GM12801 (cell line): ENCODE results near the gene AOAH.

Source experiments
- TF ChIP-seq, protein P1 (sequence below): IDR thresholded peaks from one replicate; pipeline ENCODE4 v1.5.1; 2011; ENCODE audit warnings: control low read depth; ENCODE audit not compliant: insufficient read length; ENCODE audit errors: extremely low read depth

The AOAH gene, protein sequence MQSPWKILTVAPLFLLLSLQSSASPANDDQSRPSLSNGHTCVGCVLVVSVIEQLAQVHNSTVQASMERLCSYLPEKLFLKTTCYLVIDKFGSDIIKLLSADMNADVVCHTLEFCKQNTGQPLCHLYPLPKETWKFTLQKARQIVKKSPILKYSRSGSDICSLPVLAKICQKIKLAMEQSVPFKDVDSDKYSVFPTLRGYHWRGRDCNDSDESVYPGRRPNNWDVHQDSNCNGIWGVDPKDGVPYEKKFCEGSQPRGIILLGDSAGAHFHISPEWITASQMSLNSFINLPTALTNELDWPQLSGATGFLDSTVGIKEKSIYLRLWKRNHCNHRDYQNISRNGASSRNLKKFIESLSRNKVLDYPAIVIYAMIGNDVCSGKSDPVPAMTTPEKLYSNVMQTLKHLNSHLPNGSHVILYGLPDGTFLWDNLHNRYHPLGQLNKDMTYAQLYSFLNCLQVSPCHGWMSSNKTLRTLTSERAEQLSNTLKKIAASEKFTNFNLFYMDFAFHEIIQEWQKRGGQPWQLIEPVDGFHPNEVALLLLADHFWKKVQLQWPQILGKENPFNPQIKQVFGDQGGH

DNA sequence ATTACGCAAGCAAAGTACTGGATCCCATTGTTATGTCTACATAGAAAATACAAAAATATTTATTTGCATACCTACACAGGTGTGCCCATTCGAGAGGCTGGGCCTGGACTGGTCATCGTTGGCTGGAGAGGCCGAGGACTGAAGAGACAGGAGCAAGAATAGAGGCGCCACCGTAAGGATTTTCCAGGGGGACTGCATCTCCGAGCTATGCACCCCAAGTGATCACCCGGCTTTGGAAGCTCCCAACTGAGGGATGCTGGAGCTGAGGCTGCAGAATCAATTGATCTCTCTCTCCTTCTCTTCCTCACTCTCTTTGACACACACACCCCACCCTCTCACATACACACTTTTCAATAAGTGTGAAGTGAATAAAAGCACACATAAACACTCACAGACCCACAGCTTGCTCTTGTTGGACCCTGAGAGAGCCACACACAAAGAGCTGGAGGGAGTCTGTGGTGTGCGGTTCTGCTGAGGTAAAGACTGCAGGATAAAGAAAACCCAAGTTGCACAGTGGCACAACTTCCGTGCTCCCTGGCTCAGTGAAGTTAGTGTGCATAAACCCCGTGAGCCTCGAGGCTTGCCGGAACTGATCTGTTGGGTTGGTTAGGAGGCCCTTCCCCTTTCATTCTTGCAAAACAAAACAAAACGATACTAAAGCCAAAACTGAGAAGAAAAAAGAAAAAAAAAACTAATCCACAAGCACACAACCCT lies at the start of gene AOAH:
Gene AOAH, minus strand, starts transcription at position 544 of the 714 bp plus-strand sequence. Its CDS starts 346 bp downstream, at position 198.
- TF ChIP-seq, protein P1, sequence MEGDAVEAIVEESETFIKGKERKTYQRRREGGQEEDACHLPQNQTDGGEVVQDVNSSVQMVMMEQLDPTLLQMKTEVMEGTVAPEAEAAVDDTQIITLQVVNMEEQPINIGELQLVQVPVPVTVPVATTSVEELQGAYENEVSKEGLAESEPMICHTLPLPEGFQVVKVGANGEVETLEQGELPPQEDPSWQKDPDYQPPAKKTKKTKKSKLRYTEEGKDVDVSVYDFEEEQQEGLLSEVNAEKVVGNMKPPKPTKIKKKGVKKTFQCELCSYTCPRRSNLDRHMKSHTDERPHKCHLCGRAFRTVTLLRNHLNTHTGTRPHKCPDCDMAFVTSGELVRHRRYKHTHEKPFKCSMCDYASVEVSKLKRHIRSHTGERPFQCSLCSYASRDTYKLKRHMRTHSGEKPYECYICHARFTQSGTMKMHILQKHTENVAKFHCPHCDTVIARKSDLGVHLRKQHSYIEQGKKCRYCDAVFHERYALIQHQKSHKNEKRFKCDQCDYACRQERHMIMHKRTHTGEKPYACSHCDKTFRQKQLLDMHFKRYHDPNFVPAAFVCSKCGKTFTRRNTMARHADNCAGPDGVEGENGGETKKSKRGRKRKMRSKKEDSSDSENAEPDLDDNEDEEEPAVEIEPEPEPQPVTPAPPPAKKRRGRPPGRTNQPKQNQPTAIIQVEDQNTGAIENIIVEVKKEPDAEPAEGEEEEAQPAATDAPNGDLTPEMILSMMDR = no peak

- TF ChIP-seq, protein P1 = no peak
Observed at GRCh38 chr7:36766451-36766850, 42.2 kb upstream of the AOAH start.

DNA sequence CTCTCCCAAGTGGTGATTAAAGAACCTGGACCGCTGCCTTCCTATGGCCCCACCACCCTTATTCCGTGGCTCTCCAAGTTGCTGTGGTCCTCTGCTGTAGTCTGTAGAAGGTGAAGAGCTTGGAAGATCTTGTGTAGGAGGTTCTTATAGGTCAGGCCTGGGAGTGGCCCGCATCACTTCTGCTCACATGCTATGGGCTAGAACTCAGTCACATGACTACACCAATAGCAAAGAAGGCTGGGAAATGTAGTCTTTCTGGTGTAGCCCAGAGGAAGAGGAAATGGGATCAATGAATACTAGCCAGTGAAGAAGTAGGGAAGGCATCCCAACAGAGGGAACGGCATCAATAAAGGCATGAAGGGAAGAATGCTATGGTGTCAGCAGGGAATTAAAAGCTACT lies 41.3 kb upstream of the AOAH start:
- TF ChIP-seq, protein P1 = no peak

GRCh38 chr7:36764929-36765328 lies 40.6 kb upstream of the AOAH start:
- TF ChIP-seq, protein P1 = no peak

DNA sequence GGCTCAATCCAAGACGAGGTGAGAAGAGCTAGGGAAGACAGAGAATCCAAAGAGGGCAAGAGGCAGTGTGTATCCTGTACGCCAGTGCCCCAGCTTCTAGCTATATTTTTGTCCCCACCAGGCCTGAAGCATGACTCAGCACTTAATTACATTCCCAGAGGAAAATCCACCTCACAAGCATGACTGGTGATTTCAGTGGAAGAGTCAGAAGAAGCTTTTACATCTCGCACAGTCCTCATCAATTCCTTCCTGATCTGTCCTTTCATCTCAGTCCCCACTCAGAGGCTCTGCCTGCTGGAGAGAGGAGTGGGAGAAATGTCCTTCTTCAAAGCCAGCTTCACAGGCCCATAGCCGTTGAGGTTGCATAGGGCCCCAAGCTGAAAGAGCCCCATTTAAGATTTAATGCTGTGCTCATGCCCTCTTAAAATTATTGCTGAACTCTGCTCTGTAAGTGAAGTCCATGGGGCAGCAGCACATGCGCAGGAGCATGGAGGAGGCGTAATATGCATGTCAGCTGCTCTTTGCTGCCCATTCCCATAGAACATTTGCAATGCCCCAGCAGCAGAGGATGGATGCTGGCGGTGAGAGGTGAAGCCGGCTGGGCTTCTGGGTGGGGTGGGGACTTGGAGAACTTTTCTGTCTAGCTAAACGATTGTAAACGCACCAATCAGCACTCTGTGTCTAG lies 39.0 kb upstream of the AOAH start:
- TF ChIP-seq, protein P1 = no peak

GRCh38 chr7:36762394-36762793 lies 38.1 kb upstream of the AOAH start:
- TF ChIP-seq, protein P1 = no peak

- TF ChIP-seq, protein P1 = no peak
Observed at GRCh38 chr7:36761835-36762234, 37.5 kb upstream of the AOAH start.
